HepG2 (cell line): ENCODE results near the gene GPHN. TPM values are rescaled to one million over a fixed set of nuclear protein-coding genes. Genes with fewer than 3 reads are reported as not detected.

Source experiments
- ATAC-seq: fragments of 200-7000 bp; cut with Tn5 transposase; 3 replicates; pipeline ENCODE4 v1.9.1; 2020; ENCODE audit warnings: mild to moderate bottlenecking, moderate library complexity
- BruUV-seq: library from RNA; stranded (reverse); fragments of 400-500 nt; replicated peaks from 2 replicates; lab custom pipeline; 2021; lab: Mats Ljungman, UMichigan
- CTCF ChIA-PET: fragments of 300-600 bp; formaldehyde crosslinking; extraction: SDS; loops from one replicate; lab custom pipeline; 2021; ENCODE audit warnings: low total read pairs, inconsistent platforms, low intra/inter-chr PET ratio; lab: Yijun Ruan, JAX
- POLR2A ChIA-PET: fragments of 350-600 bp; sonication (Branson Sonifier 250); formaldehyde crosslinking; loops from one replicate; lab custom pipeline; 2020; ENCODE audit warnings: antibody characterized with exemption, inconsistent platforms; lab: Yijun Ruan, JAX
- DNase-seq: peaks from one replicate; pipeline ENCODE4 v3.0.0-alpha.2; 2015; ENCODE audit warnings: low spot score
- FAIRE-seq: peaks from 3 replicates; lab custom pipeline; 2011; peaks lifted over from hg19 to GRCh38; lab: Jason Lieb, UNC
- H2AFZ ChIP-seq: one replicate; pipeline ENCODE4 v1.6.1; 2011; ENCODE audit warnings: low read length, inconsistent platforms
- H3K27ac ChIP-seq: fragments of 300-600 bp; 3 replicates; pipeline ENCODE4 v1.8.0; 2011; ENCODE audit warnings: mixed run types, mild to moderate bottlenecking, mixed read lengths, low read length, inconsistent platforms; ENCODE audit not compliant: insufficient read depth; ENCODE audit errors: extremely low read length
- H3K27me3 ChIP-seq, 2 experiments: fragments of 200-600 bp in 1 of 2; 2 replicates in 1 of 2; 3 replicates in 1 of 2; pipeline versions ENCODE4 v1.6.0 to v1.8.0; 2011; ENCODE audit warnings: low read length in 2 of 2, mild to moderate bottlenecking in 2 of 2, moderate library complexity in 2 of 2, inconsistent platforms in 1 of 2; ENCODE audit not compliant: insufficient read depth in 2 of 2, control insufficient read depth in 1 of 2
- H3K36me3 ChIP-seq, 2 experiments: fragments of 200-600 bp in 1 of 2; replicated peaks in 1 of 2; 2 replicates in 1 of 2; 3 replicates in 1 of 2; pipeline versions ENCODE4 v1.5.1 to v1.8.0; 2011; ENCODE audit warnings: low read length in 2 of 2, inconsistent platforms in 1 of 2; ENCODE audit not compliant: insufficient read depth in 2 of 2, control insufficient read depth in 1 of 2
- H3K4me1 ChIP-seq: 2 replicates; pipeline ENCODE4 v1.5.1; 2012; ENCODE audit warnings: low read length, inconsistent platforms; ENCODE audit not compliant: insufficient read depth
- H3K4me2 ChIP-seq: 2 replicates; pipeline ENCODE4 v1.6.0; 2011; ENCODE audit warnings: low read depth, low read length, inconsistent platforms
- H3K4me3 ChIP-seq, 3 experiments: fragments of 200-600 bp in 1 of 3; sonication (generic), shearing (Covaris generic) in 1 of 3; replicated peaks in 1 of 3; 2 replicates each; pipeline ENCODE4 v1.5.1; 2011 to 2016; ENCODE audit warnings: low read length in 3 of 3, inconsistent platforms in 2 of 3, low read depth in 2 of 3, mild to moderate bottlenecking in 2 of 3, control low read depth in 1 of 3, mixed read lengths in 1 of 3; ENCODE audit not compliant: insufficient read depth in 1 of 3
- H3K79me2 ChIP-seq: one replicate; pipeline ENCODE4 v1.6.1; 2011; ENCODE audit warnings: low read length, inconsistent platforms; ENCODE audit not compliant: insufficient read depth
- H3K9ac ChIP-seq: 2 replicates; pipeline ENCODE4 v1.6.0; 2011; ENCODE audit warnings: mild to moderate bottlenecking, low read depth, low read length, inconsistent platforms; ENCODE audit not compliant: insufficient read depth
- H3K9me3 ChIP-seq: 2 replicates; pipeline ENCODE4 v1.5.1; 2012; ENCODE audit warnings: mild to moderate bottlenecking, low read length
- H4K20me1 ChIP-seq: 2 replicates; pipeline ENCODE4 v1.6.0; 2011; ENCODE audit warnings: inconsistent platforms, mild to moderate bottlenecking, low read length, moderate library complexity; ENCODE audit not compliant: insufficient read depth
- HNF4G ChIP-seq, 2 experiments: sonication (generic) in 1 of 2; formaldehyde crosslinking in 1 of 2; IDR thresholded peaks; 2 replicates each; pipeline versions ENCODE4 v1.4.0 to v1.6.1; 2011 to 2020; ENCODE audit warnings: borderline replicate concordance in 2 of 2, low read depth in 2 of 2, mild to moderate bottlenecking in 2 of 2, low read length in 1 of 2, missing genetic modification reagents in 1 of 2, moderate library complexity in 1 of 2
- JDP2 ChIP-seq: sonication (generic); formaldehyde crosslinking; IDR thresholded peaks from 2 replicates; pipeline ENCODE4 v1.8.1; 2022; ENCODE audit warnings: missing genetic modification reagents, borderline replicate concordance
- JUNB ChIP-seq: sonication (generic); formaldehyde crosslinking; IDR thresholded peaks from 2 replicates; pipeline ENCODE4 v1.8.0; 2022; ENCODE audit warnings: missing genetic modification reagents, mild to moderate bottlenecking, borderline replicate concordance
- MBD4 ChIP-seq: IDR thresholded peaks from 2 replicates; pipeline ENCODE4 v1.6.1; 2012; ENCODE audit warnings: low read length, inconsistent platforms, borderline replicate concordance
- ZMYM3 ChIP-seq: sonication (generic); formaldehyde crosslinking; IDR thresholded peaks from 2 replicates; pipeline ENCODE4 v1.5.1; 2020; ENCODE audit warnings: mild to moderate bottlenecking, missing genetic modification reagents
- ZNF574 ChIP-seq: sonication (generic); formaldehyde crosslinking; IDR thresholded peaks from 2 replicates; pipeline ENCODE4 v1.4.0; 2020; ENCODE audit warnings: missing genetic modification reagents
- ZNF646 ChIP-seq: sonication (generic); formaldehyde crosslinking; IDR thresholded peaks from 2 replicates; pipeline ENCODE4 v1.9.0; 2021; ENCODE audit warnings: mild to moderate bottlenecking, missing genetic modification reagents
- ZNF670 ChIP-seq: sonication (generic); formaldehyde crosslinking; IDR thresholded peaks from 2 replicates; pipeline ENCODE4 v1.8.0; 2022; ENCODE audit warnings: mild to moderate bottlenecking, missing genetic modification reagents, borderline replicate concordance
- ZNF710 ChIP-seq: sonication (generic); formaldehyde crosslinking; IDR thresholded peaks from 2 replicates; pipeline ENCODE4 v1.5.0; 2020; ENCODE audit warnings: mild to moderate bottlenecking, missing genetic modification reagents, borderline replicate concordance
- ZNF720 ChIP-seq: sonication (generic); formaldehyde crosslinking; IDR thresholded peaks from 2 replicates; pipeline ENCODE4 v1.4.0; 2020; ENCODE audit warnings: missing genetic modification reagents
- ZNF75D ChIP-seq: sonication (generic); formaldehyde crosslinking; IDR thresholded peaks from 2 replicates; pipeline ENCODE4 v1.8.1; 2023; ENCODE audit warnings: missing genetic modification reagents, mild to moderate bottlenecking, borderline replicate concordance
- WGBS: methylation state at CpG from one replicate; pipeline ENCODE4 v1.1.6; 2017; ENCODE audit warnings: low lambda C conversion rate; 5-methylcytosine and 5-hydroxymethylcytosine counted together
- in situ Hi-C: cut with HindIII; loops from 2 replicates; pipeline ENCODE4 v1.10.0; 2017; ENCODE audit warnings: low pct_unique_long_range_greater_than_20kb; ENCODE audit not compliant: extremely low pct_ligation_motif_present
- intact Hi-C: fragments of 100-400 bp; cut with micrococcal nuclease; formaldehyde crosslinking; loops from one replicate; pipeline ENCODE4 v1.10.0; 2022; ENCODE audit not compliant: unreplicated experiment
- polyA plus RNA-seq, 8 experiments: library from polyadenylated mRNA; depleted of rRNA in 3 of 8; stranded (reverse) in 7 of 8; unstranded in 1 of 8; fragments of >200 nt; fragmentation: Illumina TruSeq in 4 of 8; extraction: Trizol in 4 of 8; gene quantifications; 2 replicates each; pipeline versions ENCODE4 v1.2.1 to v1.2.3, GENCODE V29; 2011 to 2016; ENCODE audit warnings: low read depth in 4 of 8, missing spikeins in 1 of 8, mixed read lengths in 1 of 8; ENCODE audit not compliant: insufficient read depth in 1 of 8
- total RNA-seq, 5 experiments: library from RNA; depleted of rRNA; stranded (reverse); fragments of >200 nt; fragmentation: Illumina TruSeq; extraction: Trizol; gene quantifications; 2 replicates each; pipeline ENCODE4 v1.2.3, GENCODE V29; 2016; ENCODE audit warnings: low read depth in 1 of 5

Gene GPHN
- total and polyA plus RNA-seq, 2 of the 13 experiments (the other 11 are each of a cell fraction or from before 2014, with no cell fraction given): 12.7 to 19.2 TPM

- H3K9me3 ChIP-seq: no peaks in the 10 kb centered on the region
- peaks cover 23% of the 10 kb centered on the region for H3K4me1 ChIP-seq
- no peak overlapping the region for H3K4me3 ChIP-seq
- no peaks in the 10 kb centered on the region for H4K20me1 ChIP-seq
- no peak overlapping the region for H3K9ac ChIP-seq
- ATAC-seq (peak; percentile 74), FAIRE-seq (no peak), DNase-seq (peak; percentile 76)
- H3K27me3 ChIP-seq: no peaks in the 10 kb centered on the region
- ChIA-PET POLR2A (no interaction called here), CTCF (no interaction called here)
- WGBS: 60% methylated on average over 5 of the region's 5 CpGs
- intact Hi-C loops (no loop called here), in situ Hi-C loops (no loop called here)
- no peaks in the 10 kb centered on the region for H3K79me2 ChIP-seq
- H2AFZ ChIP-seq: no peak overlapping the region
- H3K27ac ChIP-seq: peak overlapping the region; percentile 27
- no TSS peak for BruUV-seq
- no peak overlapping the region for H3K4me2 ChIP-seq
- H3K36me3 ChIP-seq: no peaks in the 10 kb centered on the region
- TF ChIP-seq JDP2 (CRISPR knock-in tag) (no peak), ZNF646 (no peak), MBD4 (no peak), ZNF670 (no peak), ZNF75D (no peak), ZNF574 (CRISPR knock-in tag) (no peak), ZMYM3 (no peak), ZNF720 (no peak), JUNB (no peak), ZNF710 (CRISPR knock-in tag) (no peak), HNF4G (IDR thresholded peaks at IDR 0.05; ENCODE audit: borderline replicate concordance, low read depth, low read length) (peak; percentile 55), HNF4G (CRISPR knock-in tag; IDR thresholded peaks at IDR 0.05; ENCODE audit: borderline replicate concordance, low read depth) (no peak)
Measured at GRCh38 chr14:66859063-66859671, 351.2 kb downstream of the GPHN start.
